ENCODE data around the gene NCAPG2. TPM values are rescaled to one million over a fixed set of nuclear protein-coding genes. Genes with fewer than 3 reads are reported as not detected.

NCAPG2 gene
- total and polyA plus RNA-seq, 2 of the 13 experiments (the other 11 are each of a cell fraction or from before 2014, with no cell fraction given): 15.1 to 30.7 TPM

DNA sequence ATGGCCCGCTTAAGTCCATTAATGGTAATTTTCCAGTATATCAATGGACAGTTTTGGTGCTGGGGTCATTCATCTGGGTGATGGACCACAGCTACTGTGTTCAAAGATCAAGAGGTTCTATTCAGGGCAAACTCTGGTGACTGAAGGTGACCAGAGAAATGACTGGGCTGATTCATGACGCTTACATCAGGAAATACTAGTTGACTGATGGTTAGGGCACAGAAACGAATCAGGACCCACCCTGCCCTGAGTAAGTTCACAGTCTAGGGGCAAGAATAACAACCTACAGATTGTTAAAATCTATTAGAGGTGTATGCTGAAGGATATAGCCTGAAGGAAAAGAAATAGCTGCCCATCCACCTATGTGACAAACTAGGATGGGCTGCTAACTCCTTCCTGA lies 9.5 kb downstream of the NCAPG2 start:
- H3K4me3 ChIP-seq (replicated peaks in 1 of 3; ENCODE audit: insufficient read depth in 1 of 3, low read depth in 2 of 3, low read length in 3 of 3): no peak overlapping the region
- peaks cover 14% of the 10 kb centered on the region for H3K79me2 ChIP-seq (ENCODE audit: insufficient read depth, low read length)
- ChIA-PET CTCF (ENCODE audit: low intra/inter-chr PET ratio, low total read pairs) (no interaction called here), POLR2A (interaction anchor here (1.7 kb wide), 1 partner anchor 13 kb away, joined by 5 read pairs; no protein-coding TSS in a partner anchor)
- H3K4me1 ChIP-seq (ENCODE audit: insufficient read depth, low read length): no peaks in the 10 kb centered on the region
- 62% methylated on average over 3 of the region's 3 CpGs for WGBS (ENCODE audit: low lambda C conversion rate)
- FAIRE-seq (no peak), DNase-seq (ENCODE audit: low spot score) (no peak), ATAC-seq (no peak)
- in situ Hi-C loops (cut with HindIII; ENCODE audit: extremely low pct_ligation_motif_present, low pct_unique_long_range_greater_than_20kb) (loop anchor here (5.0 kb wide), 1 partner anchor 282 kb away; no protein-coding TSS in a partner anchor), intact Hi-C loops (cut with micrococcal nuclease; ENCODE audit: unreplicated experiment) (no loop called here)
- H3K9ac ChIP-seq (ENCODE audit: insufficient read depth, low read depth, low read length): no peak overlapping the region
- no TSS peak for BruUV-seq (replicated peaks)
- no peak overlapping the region for H2AFZ ChIP-seq (ENCODE audit: low read length)
- H3K36me3 ChIP-seq (replicated peaks in 1 of 2; ENCODE audit: control insufficient read depth in 1 of 2, insufficient read depth in 2 of 2, low read length in 2 of 2): peaks cover 14 to 50% of the 10 kb centered on the region in 2 experiments
- H3K27me3 ChIP-seq (ENCODE audit: control insufficient read depth in 1 of 2, insufficient read depth in 2 of 2, low read length in 2 of 2): no peaks in the 10 kb centered on the region
- H3K27ac ChIP-seq (ENCODE audit: extremely low read length, insufficient read depth, low read length): no peak overlapping the region
- H4K20me1 ChIP-seq (ENCODE audit: insufficient read depth, low read length): no peaks in the 10 kb centered on the region
- H3K4me2 ChIP-seq (ENCODE audit: low read depth, low read length): no peak overlapping the region
- no peaks in the 10 kb centered on the region for H3K9me3 ChIP-seq (ENCODE audit: low read length)
- TF ChIP-seq NR1H2 (CRISPR knock-in tag; IDR thresholded peaks at IDR 0.05; ENCODE audit: borderline replicate concordance, low read depth): no peak
- no peak for TF ChIP-seq ARNT2 (CRISPR knock-in tag; IDR thresholded peaks at IDR 0.05; ENCODE audit: low read depth)
- TF ChIP-seq HDAC2 (CRISPR knock-in tag; IDR thresholded peaks at IDR 0.05): no peak
- TF ChIP-seq ZNF614 (CRISPR knock-in tag; IDR thresholded peaks at IDR 0.05; ENCODE audit: borderline replicate concordance): no peak
- TF ChIP-seq, protein P1, sequence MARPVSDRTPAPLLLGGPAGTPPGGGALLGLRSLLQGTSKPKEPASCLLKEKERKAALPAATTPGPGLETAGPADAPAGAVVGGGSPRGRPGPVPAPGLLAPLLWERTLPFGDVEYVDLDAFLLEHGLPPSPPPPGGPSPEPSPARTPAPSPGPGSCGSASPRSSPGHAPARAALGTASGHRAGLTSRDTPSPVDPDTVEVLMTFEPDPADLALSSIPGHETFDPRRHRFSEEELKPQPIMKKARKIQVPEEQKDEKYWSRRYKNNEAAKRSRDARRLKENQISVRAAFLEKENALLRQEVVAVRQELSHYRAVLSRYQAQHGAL (CRISPR knock-in tag; IDR thresholded peaks at IDR 0.05; ENCODE audit: not compliant biosample characterization): no peak
- TF ChIP-seq, protein P2, sequence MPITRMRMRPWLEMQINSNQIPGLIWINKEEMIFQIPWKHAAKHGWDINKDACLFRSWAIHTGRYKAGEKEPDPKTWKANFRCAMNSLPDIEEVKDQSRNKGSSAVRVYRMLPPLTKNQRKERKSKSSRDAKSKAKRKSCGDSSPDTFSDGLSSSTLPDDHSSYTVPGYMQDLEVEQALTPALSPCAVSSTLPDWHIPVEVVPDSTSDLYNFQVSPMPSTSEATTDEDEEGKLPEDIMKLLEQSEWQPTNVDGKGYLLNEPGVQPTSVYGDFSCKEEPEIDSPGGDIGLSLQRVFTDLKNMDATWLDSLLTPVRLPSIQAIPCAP (CRISPR knock-in tag; IDR thresholded peaks at IDR 0.05; ENCODE audit: low read depth): no peak
- TF ChIP-seq, protein P3, sequence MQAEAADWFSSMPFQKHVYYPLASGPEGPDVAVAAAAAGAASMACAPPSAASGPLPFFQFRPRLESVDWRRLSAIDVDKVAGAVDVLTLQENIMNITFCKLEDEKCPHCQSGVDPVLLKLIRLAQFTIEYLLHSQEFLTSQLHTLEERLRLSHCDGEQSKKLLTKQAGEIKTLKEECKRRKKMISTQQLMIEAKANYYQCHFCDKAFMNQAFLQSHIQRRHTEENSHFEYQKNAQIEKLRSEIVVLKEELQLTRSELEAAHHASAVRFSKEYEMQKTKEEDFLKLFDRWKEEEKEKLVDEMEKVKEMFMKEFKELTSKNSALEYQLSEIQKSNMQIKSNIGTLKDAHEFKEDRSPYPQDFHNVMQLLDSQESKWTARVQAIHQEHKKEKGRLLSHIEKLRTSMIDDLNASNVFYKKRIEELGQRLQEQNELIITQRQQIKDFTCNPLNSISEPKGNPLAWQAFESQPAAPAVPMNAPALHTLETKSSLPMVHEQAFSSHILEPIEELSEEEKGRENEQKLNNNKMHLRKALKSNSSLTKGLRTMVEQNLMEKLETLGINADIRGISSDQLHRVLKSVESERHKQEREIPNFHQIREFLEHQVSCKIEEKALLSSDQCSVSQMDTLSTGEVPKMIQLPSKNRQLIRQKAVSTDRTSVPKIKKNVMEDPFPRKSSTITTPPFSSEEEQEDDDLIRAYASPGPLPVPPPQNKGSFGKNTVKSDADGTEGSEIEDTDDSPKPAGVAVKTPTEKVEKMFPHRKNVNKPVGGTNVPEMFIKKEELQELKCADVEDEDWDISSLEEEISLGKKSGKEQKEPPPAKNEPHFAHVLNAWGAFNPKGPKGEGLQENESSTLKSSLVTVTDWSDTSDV (CRISPR knock-in tag; IDR thresholded peaks at IDR 0.05): no peak
- no peak for TF ChIP-seq ZNF232 (CRISPR knock-in tag; IDR thresholded peaks at IDR 0.05; ENCODE audit: borderline replicate concordance)
- TF ChIP-seq ZC3H4 (CRISPR knock-in tag; IDR thresholded peaks at IDR 0.05; ENCODE audit: borderline replicate concordance): no peak
- TF ChIP-seq JUN (CRISPR knock-in tag; IDR thresholded peaks at IDR 0.05): no peak
- no peak for TF ChIP-seq GATA4 (IDR thresholded peaks at IDR 0.05; ENCODE audit: borderline replicate concordance, low read depth)
- TF ChIP-seq, protein P4, sequence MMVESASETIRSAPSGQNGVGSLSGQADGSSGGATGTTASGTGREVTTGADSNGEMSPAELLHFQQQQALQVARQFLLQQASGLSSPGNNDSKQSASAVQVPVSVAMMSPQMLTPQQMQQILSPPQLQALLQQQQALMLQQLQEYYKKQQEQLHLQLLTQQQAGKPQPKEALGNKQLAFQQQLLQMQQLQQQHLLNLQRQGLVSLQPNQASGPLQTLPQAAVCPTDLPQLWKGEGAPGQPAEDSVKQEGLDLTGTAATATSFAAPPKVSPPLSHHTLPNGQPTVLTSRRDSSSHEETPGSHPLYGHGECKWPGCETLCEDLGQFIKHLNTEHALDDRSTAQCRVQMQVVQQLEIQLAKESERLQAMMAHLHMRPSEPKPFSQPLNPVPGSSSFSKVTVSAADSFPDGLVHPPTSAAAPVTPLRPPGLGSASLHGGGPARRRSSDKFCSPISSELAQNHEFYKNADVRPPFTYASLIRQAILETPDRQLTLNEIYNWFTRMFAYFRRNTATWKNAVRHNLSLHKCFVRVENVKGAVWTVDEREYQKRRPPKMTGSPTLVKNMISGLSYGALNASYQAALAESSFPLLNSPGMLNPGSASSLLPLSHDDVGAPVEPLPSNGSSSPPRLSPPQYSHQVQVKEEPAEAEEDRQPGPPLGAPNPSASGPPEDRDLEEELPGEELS (CRISPR knock-in tag; IDR thresholded peaks at IDR 0.05): no peak
- no peak for TF ChIP-seq ZNF451 (CRISPR knock-in tag; IDR thresholded peaks at IDR 0.05)
- TF ChIP-seq, protein P5, sequence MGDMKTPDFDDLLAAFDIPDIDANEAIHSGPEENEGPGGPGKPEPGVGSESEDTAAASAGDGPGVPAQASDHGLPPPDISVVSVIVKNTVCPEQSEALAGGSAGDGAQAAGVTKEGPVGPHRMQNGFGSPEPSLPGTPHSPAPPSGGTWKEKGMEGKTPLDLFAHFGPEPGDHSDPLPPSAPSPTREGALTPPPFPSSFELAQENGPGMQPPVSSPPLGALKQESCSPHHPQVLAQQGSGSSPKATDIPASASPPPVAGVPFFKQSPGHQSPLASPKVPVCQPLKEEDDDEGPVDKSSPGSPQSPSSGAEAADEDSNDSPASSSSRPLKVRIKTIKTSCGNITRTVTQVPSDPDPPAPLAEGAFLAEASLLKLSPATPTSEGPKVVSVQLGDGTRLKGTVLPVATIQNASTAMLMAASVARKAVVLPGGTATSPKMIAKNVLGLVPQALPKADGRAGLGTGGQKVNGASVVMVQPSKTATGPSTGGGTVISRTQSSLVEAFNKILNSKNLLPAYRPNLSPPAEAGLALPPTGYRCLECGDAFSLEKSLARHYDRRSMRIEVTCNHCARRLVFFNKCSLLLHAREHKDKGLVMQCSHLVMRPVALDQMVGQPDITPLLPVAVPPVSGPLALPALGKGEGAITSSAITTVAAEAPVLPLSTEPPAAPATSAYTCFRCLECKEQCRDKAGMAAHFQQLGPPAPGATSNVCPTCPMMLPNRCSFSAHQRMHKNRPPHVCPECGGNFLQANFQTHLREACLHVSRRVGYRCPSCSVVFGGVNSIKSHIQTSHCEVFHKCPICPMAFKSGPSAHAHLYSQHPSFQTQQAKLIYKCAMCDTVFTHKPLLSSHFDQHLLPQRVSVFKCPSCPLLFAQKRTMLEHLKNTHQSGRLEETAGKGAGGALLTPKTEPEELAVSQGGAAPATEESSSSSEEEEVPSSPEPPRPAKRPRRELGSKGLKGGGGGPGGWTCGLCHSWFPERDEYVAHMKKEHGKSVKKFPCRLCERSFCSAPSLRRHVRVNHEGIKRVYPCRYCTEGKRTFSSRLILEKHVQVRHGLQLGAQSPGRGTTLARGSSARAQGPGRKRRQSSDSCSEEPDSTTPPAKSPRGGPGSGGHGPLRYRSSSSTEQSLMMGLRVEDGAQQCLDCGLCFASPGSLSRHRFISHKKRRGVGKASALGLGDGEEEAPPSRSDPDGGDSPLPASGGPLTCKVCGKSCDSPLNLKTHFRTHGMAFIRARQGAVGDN (CRISPR knock-in tag; IDR thresholded peaks at IDR 0.05): no peak

Measured in HepG2 (cell line).